Stimulated activated CD4-positive, alpha-beta T cell treated with anti-CD3 and anti-CD28 coated beads, Interleukin-12 subunit alpha, Interleukin-12 subunit beta, amount 100 ng/mL, for 24 hours (primary cell): ENCODE results near the gene PCDHGB7.
"Not testable (repeated sequence)": the region's sequence is repeated elsewhere in the genome, so short reads cannot be mapped to it uniquely, and the experiment has no call there.

Experiments
- DNase-seq, 2 experiments: peaks; one replicate each; pipeline ENCODE4 v3.0.0-alpha.2; 2020; ENCODE audit warnings: low read depth in 2 of 2

The PCDHGB7 gene

GRCh38 chr5:141417494-141418172 lies at the start of gene PCDHGB7:
Gene PCDHGB7 (plus strand): TSS chr5:141417677. CDS start chr5:141417860, 183 bp downstream.
- DNase-seq, result peak in 1 of 2 experiments; percentile 54

- DNase-seq, result no peak
These were observed 47.3 kb upstream of the PCDHGB7 start, which contains the start of gene PCDHGB3 for GRCh38 chr5:141369994-141370848. Gene PCDHGB3 (plus strand): TSS chr5:141370242. CDS start chr5:141370395, 153 bp downstream.

GRCh38 chr5:141371572-141372475 lies 45.7 kb upstream of the PCDHGB7 start:
- no peak for DNase-seq

GRCh38 chr5:141373673-141374317 lies 43.7 kb upstream of the PCDHGB7 start, which contains the start of gene PCDHGA6:
Gene PCDHGA6 (plus strand): TSS chr5:141373891. CDS start chr5:141374084, 193 bp downstream.
- DNase-seq, result no peak

GRCh38 chr5:141374627-141375026 lies 42.9 kb upstream of the PCDHGB7 start:
- no peak for DNase-seq

GRCh38 chr5:141375444-141376155 lies 41.9 kb upstream of the PCDHGB7 start:
- DNase-seq, result not testable (repeated sequence)

GRCh38 chr5:141382469-141383294 lies 34.8 kb upstream of the PCDHGB7 start, which contains the start of gene PCDHGA7:
Gene PCDHGA7 (plus strand): TSS chr5:141382742. CDS start chr5:141382900, 158 bp downstream.
- DNase-seq, result no peak

- no peak for DNase-seq
These were observed 34.1 kb upstream of the PCDHGB7 start for GRCh38 chr5:141383345-141383744.

GRCh38 chr5:141384471-141385267 lies 32.8 kb upstream of the PCDHGB7 start:
- DNase-seq, result no peak

GRCh38 chr5:141387557-141388311 lies 29.7 kb upstream of the PCDHGB7 start, which contains the start of gene PCDHGB4:
Gene PCDHGB4 (plus strand): TSS chr5:141387698. CDS start chr5:141387885, 187 bp downstream.
- not testable (repeated sequence) for DNase-seq

GRCh38 chr5:141388661-141389060 lies 28.8 kb upstream of the PCDHGB7 start:
- no peak for DNase-seq

GRCh38 chr5:141389153-141390042 lies 28.1 kb upstream of the PCDHGB7 start:
- DNase-seq, result no peak

GRCh38 chr5:141392429-141393198 lies 24.9 kb upstream of the PCDHGB7 start, which contains the start of gene PCDHGA8:
Gene PCDHGA8 (plus strand): TSS chr5:141392633. CDS start chr5:141392814, 181 bp downstream.
- DNase-seq, result no peak

- DNase-seq, result no peak
These were observed 24.2 kb upstream of the PCDHGB7 start for GRCh38 chr5:141393267-141393666.

GRCh38 chr5:141394401-141395187 lies 22.9 kb upstream of the PCDHGB7 start:
- DNase-seq, result not testable (repeated sequence)
